H9 (cell line): ENCODE measurements around the gene ERC1. TPM values are rescaled to one million over a fixed set of nuclear protein-coding genes. Genes with fewer than 3 reads are reported as not detected.

Experiments used
- DNase-seq: peaks from one replicate; pipeline ENCODE4 v3.0.0-alpha.2; 2017
- H2AFZ ChIP-seq: one replicate; pipeline ENCODE4 v1.6.1; 2013; ENCODE audit warnings: mild to moderate bottlenecking, low read length, control low read depth, moderate library complexity
- H2AK5ac ChIP-seq: 2 replicates; pipeline ENCODE4 v1.6.1; 2013; ENCODE audit warnings: low read length, control low read depth, mixed read lengths; ENCODE audit not compliant: insufficient read length
- H2BK120ac ChIP-seq: one replicate; pipeline ENCODE4 v1.6.1; 2013; ENCODE audit warnings: low read depth, mild to moderate bottlenecking, low read length, control low read depth, inconsistent platforms; ENCODE audit not compliant: poor library complexity, severe bottlenecking
- H2BK12ac ChIP-seq: 2 replicates; pipeline ENCODE4 v1.6.1; 2013; ENCODE audit warnings: low read length, control low read depth, mixed read lengths, low read depth; ENCODE audit not compliant: insufficient read length
- H2BK15ac ChIP-seq: 2 replicates; pipeline ENCODE4 v1.6.1; 2013; ENCODE audit warnings: low read depth, low read length, control low read depth
- H2BK20ac ChIP-seq: one replicate; pipeline ENCODE4 v1.6.1; 2013; ENCODE audit warnings: low read depth, mild to moderate bottlenecking, low read length, control low read depth, inconsistent platforms; ENCODE audit not compliant: poor library complexity, severe bottlenecking
- H2BK5ac ChIP-seq: 2 replicates; pipeline ENCODE4 v1.6.1; 2013; ENCODE audit warnings: low read length, control low read depth, mixed read lengths; ENCODE audit not compliant: insufficient read length
- H3K14ac ChIP-seq: 2 replicates; pipeline ENCODE4 v1.6.1; 2013; ENCODE audit warnings: low read length, control low read depth; ENCODE audit not compliant: insufficient read depth
- H3K18ac ChIP-seq: 2 replicates; pipeline ENCODE4 v1.6.1; 2013; ENCODE audit warnings: low read depth, mild to moderate bottlenecking, mixed read lengths, low read length, control low read depth; ENCODE audit not compliant: insufficient read length
- H3K23ac ChIP-seq: 2 replicates; pipeline ENCODE4 v1.6.1; 2013; ENCODE audit warnings: low read length, control low read depth, mixed read lengths, low read depth; ENCODE audit not compliant: insufficient read length
- H3K23me2 ChIP-seq: 2 replicates; pipeline ENCODE4 v1.6.1; 2013; ENCODE audit warnings: low read depth, mild to moderate bottlenecking, mixed read lengths, low read length, control low read depth; ENCODE audit not compliant: insufficient read length, poor library complexity, severe bottlenecking
- H3K27ac ChIP-seq: 2 replicates; pipeline ENCODE4 v1.5.1; 2013; ENCODE audit warnings: low read length, control low read depth, mixed read lengths, low read depth; ENCODE audit not compliant: insufficient read length
- H3K27me3 ChIP-seq: 2 replicates; pipeline ENCODE4 v1.6.1; 2013; ENCODE audit warnings: low read length, control low read depth, inconsistent platforms; ENCODE audit not compliant: insufficient read depth
- H3K4ac ChIP-seq: 2 replicates; pipeline ENCODE4 v1.6.1; 2013; ENCODE audit warnings: low read depth, mild to moderate bottlenecking, control low read depth, inconsistent platforms, low read length, moderate library complexity
- H3K4me1 ChIP-seq: 2 replicates; pipeline ENCODE4 v1.6.1; 2013; ENCODE audit warnings: low read length, control low read depth, inconsistent platforms; ENCODE audit not compliant: insufficient read depth
- H3K4me2 ChIP-seq: 2 replicates; pipeline ENCODE4 v1.6.1; 2013; ENCODE audit warnings: low read length, control low read depth, mixed read lengths; ENCODE audit not compliant: insufficient read length, insufficient read depth
- H3K56ac ChIP-seq: 2 replicates; pipeline ENCODE4 v1.6.1; 2013; ENCODE audit warnings: low read depth, mild to moderate bottlenecking, mixed read lengths, low read length, control low read depth; ENCODE audit not compliant: insufficient read length
- H3K79me1 ChIP-seq: 2 replicates; pipeline ENCODE4 v1.6.1; 2013; ENCODE audit warnings: low read depth, mild to moderate bottlenecking, moderate library complexity, low read length, control low read depth, inconsistent platforms; ENCODE audit not compliant: insufficient read depth, poor library complexity, severe bottlenecking
- H3K79me2 ChIP-seq: 2 replicates; pipeline ENCODE4 v1.6.1; 2013; ENCODE audit warnings: low read length, control low read depth, inconsistent platforms; ENCODE audit not compliant: insufficient read depth
- H3K9ac ChIP-seq: 2 replicates; pipeline ENCODE4 v1.6.1; 2013; ENCODE audit warnings: low read length, control low read depth, mixed read lengths; ENCODE audit not compliant: insufficient read length; ENCODE audit errors: extremely low read depth
- H3K9me3 ChIP-seq: one replicate; pipeline ENCODE4 v1.6.1; 2013; ENCODE audit warnings: low read depth, low read length, inconsistent platforms; ENCODE audit not compliant: control insufficient read depth
- H3T11ph ChIP-seq: one replicate; pipeline ENCODE4 v1.6.1; 2013; ENCODE audit warnings: mild to moderate bottlenecking, low read length, control low read depth, inconsistent platforms
- H4K20me1 ChIP-seq: one replicate; pipeline ENCODE4 v1.6.1; 2013; ENCODE audit not compliant: control insufficient read depth, insufficient read length, insufficient read depth
- H4K5ac ChIP-seq: 2 replicates; pipeline ENCODE4 v1.6.1; 2013; ENCODE audit warnings: low read depth, mild to moderate bottlenecking, mixed read lengths, low read length, control low read depth; ENCODE audit not compliant: insufficient read length
- H4K8ac ChIP-seq: replicated peaks from 2 replicates; pipeline ENCODE4 v1.6.1; 2013; ENCODE audit warnings: low read length, control low read depth, mixed read lengths, low read depth; ENCODE audit not compliant: insufficient read length
- H4K91ac ChIP-seq: 2 replicates; pipeline ENCODE4 v1.6.1; 2013; ENCODE audit warnings: low read depth, mild to moderate bottlenecking, moderate library complexity, mixed read lengths, low read length, control low read depth; ENCODE audit not compliant: insufficient read length
- H3K27ac Mint-ChIP-seq, 3 experiments: 2 replicates in 2 of 3; 3 replicates in 1 of 3; pipeline ENCODE4 v1.8.0; 2020 to 2021; ENCODE audit warnings: mixed read lengths in 3 of 3, mild to moderate bottlenecking in 1 of 3, moderate library complexity in 1 of 3
- H3K27me3 Mint-ChIP-seq: 2 replicates; pipeline ENCODE4 v1.8.0; 2021; ENCODE audit warnings: low read depth, mild to moderate bottlenecking, moderate library complexity, mixed read lengths
- H3K36me3 Mint-ChIP-seq, 3 experiments: 2 replicates in 2 of 3; 3 replicates in 1 of 3; pipeline ENCODE4 v1.8.0; 2020 to 2021; ENCODE audit warnings: low read depth in 3 of 3, mixed read lengths in 3 of 3; ENCODE audit not compliant: insufficient read depth in 1 of 3
- H3K4me1 Mint-ChIP-seq, 2 experiments: 2 replicates each; pipeline ENCODE4 v1.8.0; 2020; ENCODE audit warnings: mixed read lengths in 2 of 2
- H3K4me3 Mint-ChIP-seq, 2 experiments: 2 replicates in 1 of 2; 3 replicates in 1 of 2; pipeline ENCODE4 v1.8.0; 2020 to 2021; ENCODE audit warnings: mild to moderate bottlenecking in 2 of 2, mixed read lengths in 2 of 2, moderate library complexity in 1 of 2
- H3K9me3 Mint-ChIP-seq, 2 experiments: 2 replicates in 1 of 2; 3 replicates in 1 of 2; pipeline ENCODE4 v1.8.0; 2020; ENCODE audit warnings: mild to moderate bottlenecking in 2 of 2, mixed read lengths in 2 of 2, moderate library complexity in 1 of 2
- WGBS: extraction: QIAGEN DNeasy Blood & Tissue Kit; methylation state at CpG from one replicate; pipeline ENCODE4 v1.1.7; 2013; ENCODE audit warnings: missing lambda C conversion rate, low lambda C conversion rate, mixed read lengths; ENCODE audit not compliant: insufficient read length; ENCODE audit errors: extremely low coverage; 5-methylcytosine and 5-hydroxymethylcytosine counted together
- total RNA-seq: library from RNA; stranded (reverse); gene quantifications from 2 replicates; pipeline ENCODE4 v1.2.1, GENCODE V29; 2021
- TF ChIP-seq, protein P1 (sequence below): fragments of 200-600 bp; sonication (generic); conservative IDR thresholded peaks from 3 replicates; pipeline ENCODE4 v1.8.0; 2021; ENCODE audit warnings: antibody characterized with exemption, mild to moderate bottlenecking

The ERC1 gene
- total RNA-seq, 1 experiment from 2014 or later: 51.2 TPM

DNA sequence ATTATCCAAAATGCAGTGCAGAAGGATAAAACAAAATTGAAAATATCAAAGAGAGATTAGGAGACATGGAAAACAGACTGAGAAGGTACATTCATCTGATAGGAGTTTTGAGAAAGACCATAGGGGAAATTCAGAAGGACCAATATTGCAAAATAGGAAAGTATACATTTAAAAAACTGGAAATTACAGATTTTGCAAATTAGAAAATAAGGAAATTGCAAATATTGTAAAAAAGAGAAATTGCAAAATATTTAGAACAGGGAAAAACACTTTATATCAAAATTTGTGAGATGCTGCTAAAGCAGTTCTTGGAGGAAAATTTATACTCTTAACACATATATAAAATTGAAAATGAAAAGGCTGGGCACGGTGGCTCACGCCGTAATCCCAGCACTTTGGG lies 410.9 kb downstream of the ERC1 start:
- TF ChIP-seq, protein P1, sequence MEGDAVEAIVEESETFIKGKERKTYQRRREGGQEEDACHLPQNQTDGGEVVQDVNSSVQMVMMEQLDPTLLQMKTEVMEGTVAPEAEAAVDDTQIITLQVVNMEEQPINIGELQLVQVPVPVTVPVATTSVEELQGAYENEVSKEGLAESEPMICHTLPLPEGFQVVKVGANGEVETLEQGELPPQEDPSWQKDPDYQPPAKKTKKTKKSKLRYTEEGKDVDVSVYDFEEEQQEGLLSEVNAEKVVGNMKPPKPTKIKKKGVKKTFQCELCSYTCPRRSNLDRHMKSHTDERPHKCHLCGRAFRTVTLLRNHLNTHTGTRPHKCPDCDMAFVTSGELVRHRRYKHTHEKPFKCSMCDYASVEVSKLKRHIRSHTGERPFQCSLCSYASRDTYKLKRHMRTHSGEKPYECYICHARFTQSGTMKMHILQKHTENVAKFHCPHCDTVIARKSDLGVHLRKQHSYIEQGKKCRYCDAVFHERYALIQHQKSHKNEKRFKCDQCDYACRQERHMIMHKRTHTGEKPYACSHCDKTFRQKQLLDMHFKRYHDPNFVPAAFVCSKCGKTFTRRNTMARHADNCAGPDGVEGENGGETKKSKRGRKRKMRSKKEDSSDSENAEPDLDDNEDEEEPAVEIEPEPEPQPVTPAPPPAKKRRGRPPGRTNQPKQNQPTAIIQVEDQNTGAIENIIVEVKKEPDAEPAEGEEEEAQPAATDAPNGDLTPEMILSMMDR: no peak
- Histone ChIP-seq H3K27ac (no peak overlapping the region), H2BK12ac (no peak overlapping the region), H3K56ac (no peak overlapping the region), H4K5ac (no peak overlapping the region), H3K4me1 (no peaks in the 10 kb centered on the region), H2BK5ac (no peak overlapping the region), H2AFZ (no peak overlapping the region), H4K8ac (no peak overlapping the region), H3K79me2 (no peaks in the 10 kb centered on the region), H3K79me1 (no peaks in the 10 kb centered on the region), H3K18ac (no peak overlapping the region), H3T11ph (no peak overlapping the region), H2BK15ac (no peak overlapping the region), H4K91ac (no peak overlapping the region), H3K14ac (no peak overlapping the region), H2BK20ac (no peak overlapping the region), H3K9ac (no peak overlapping the region), H3K27me3 (no peaks in the 10 kb centered on the region), H3K4me2 (no peak overlapping the region), H3K4ac (no peak overlapping the region), H3K23ac (no peak overlapping the region), H3K9me3 (no peaks in the 10 kb centered on the region), H4K20me1 (no peaks in the 10 kb centered on the region), H2BK120ac (no peak overlapping the region), H3K23me2 (no peaks in the 10 kb centered on the region), H2AK5ac (no peak overlapping the region)
- H3K4me3 Mint-ChIP-seq: no peak overlapping the region
- no peaks in the 10 kb centered on the region for H3K4me1 Mint-ChIP-seq
- H3K9me3 Mint-ChIP-seq: 0 out of 5 replicates have a peak, but pooled peaks cover 0 to under 1% of the 10 kb centered on the region in 2 experiments
- H3K27me3 Mint-ChIP-seq: no peaks in the 10 kb centered on the region
- peaks cover 0 to 1% (median 0%) of the 10 kb centered on the region in 3 experiments; a peak in 1 of 7 replicates for H3K36me3 Mint-ChIP-seq
- WGBS: no CpG with 5 or more reads among the region's 3 CpGs
- DNase-seq: no peak
- H3K27ac Mint-ChIP-seq: no peak overlapping the region
